ENCODE results near the gene HLA-F.

HLA-F gene

GRCh38 chr6:29730575-29731126, 7.4 kb downstream of the HLA-F start:
- ChIA-PET POLR2A (no interaction called here), CTCF (interaction anchor here (1.0 to 9.3 kb wide), 4 partner anchors 20 to 92 kb away, joined by 3 to 127 read pairs (median 6); no protein-coding TSS in a partner anchor)
- TF ChIP-seq ZIC2 (tag by site-specific recombination; IDR thresholded peaks at IDR 0.05) (peak; percentile 89), PRDM4 (tag by site-specific recombination; IDR thresholded peaks at IDR 0.05) (no peak)

GRCh38 chr6:29731281-29731680, 8.0 kb downstream of the HLA-F start:
- Histone ChIP-seq H3K4me1 (ENCODE audit: control insufficient read depth, insufficient read depth, low read length) (no peaks in the 10 kb centered on the region), H3K27ac (ENCODE audit: extremely low read depth, low read depth, low read length) (no peak overlapping the region), H3K4me3 (ENCODE audit: low read depth, low read length) (no peak overlapping the region), H3K36me3 (ENCODE audit: control insufficient read depth in 2 of 2, insufficient read depth in 1 of 2, low read length in 2 of 2) (peaks cover 8 to 21% of the 10 kb centered on the region in 2 experiments; a peak in 2 of 3 replicates), H3K9me3 (ENCODE audit: control insufficient read depth, insufficient read depth, low read depth, low read length) (no peaks in the 10 kb centered on the region)
- ChIA-PET POLR2A (no interaction called here), CTCF (interaction anchor here (0.6 to 9.3 kb wide), 6 partner anchors 9 to 104 kb away, joined by 3 to 127 read pairs (median 8); no protein-coding TSS in a partner anchor)
- TF ChIP-seq GLI2 (tag by site-specific recombination; IDR thresholded peaks at IDR 0.05; ENCODE audit: borderline replicate concordance, low read depth) (no peak), ZBTB49 (tag by site-specific recombination; IDR thresholded peaks at IDR 0.05; ENCODE audit: low read depth) (no peak), HOXC10 (CRISPR knock-in tag; IDR thresholded peaks at IDR 0.05) (no peak), ZNF394 (tag by site-specific recombination; IDR thresholded peaks at IDR 0.05; ENCODE audit: borderline replicate concordance) (no peak), REST (tag by site-specific recombination; IDR thresholded peaks at IDR 0.05) (no peak), ZBTB44 (tag by site-specific recombination; IDR thresholded peaks at IDR 0.05) (no peak), ZNF324 (tag by site-specific recombination; IDR thresholded peaks at IDR 0.05) (no peak), ZNF280D (tag by site-specific recombination; IDR thresholded peaks at IDR 0.05) (no peak), ZNF18 (tag by site-specific recombination; IDR thresholded peaks at IDR 0.05) (no peak), ZNF621 (tag by site-specific recombination; IDR thresholded peaks at IDR 0.05) (no peak), ZNF10 (tag by site-specific recombination; IDR thresholded peaks at IDR 0.05) (no peak), ZNF211 (tag by site-specific recombination; IDR thresholded peaks at IDR 0.05; ENCODE audit: low read depth) (no peak), ZNF830 (tag by site-specific recombination; IDR thresholded peaks at IDR 0.05; ENCODE audit: low read depth) (no peak), ZNF155 (tag by site-specific recombination; IDR thresholded peaks at IDR 0.05) (no peak)

More at GRCh38 chr6:29730575-29731126, 7.4 kb downstream of the HLA-F start:
- Histone ChIP-seq H3K36me3 (ENCODE audit: control insufficient read depth in 2 of 2, insufficient read depth in 1 of 2, low read length in 2 of 2) (peaks cover 11 to 27% of the 10 kb centered on the region in 2 experiments; a peak in 2 of 3 replicates), H3K27ac (ENCODE audit: extremely low read depth, low read depth, low read length) (no peak overlapping the region), H3K4me1 (ENCODE audit: control insufficient read depth, insufficient read depth, low read length) (no peaks in the 10 kb centered on the region), H3K4me3 (ENCODE audit: low read depth, low read length) (no peak overlapping the region), H3K9me3 (ENCODE audit: control insufficient read depth, insufficient read depth, low read depth, low read length) (no peaks in the 10 kb centered on the region)
